Hepatocyte (in vitro differentiated cells): ENCODE data around the gene TCF12. TPM values are rescaled to one million over a fixed set of nuclear protein-coding genes. Genes with fewer than 3 reads are reported as not detected.

ENCODE experiments used
- DNase-seq: peaks from one replicate; pipeline ENCODE4 v3.0.0-alpha.2; 2016; ENCODE audit warnings: low spot score
- H2AFZ ChIP-seq: fragments of 200-600 bp; sonication (generic); 2 replicates; pipeline ENCODE4 v1.6.0; 2016; ENCODE audit warnings: antibody characterized with exemption, mild to moderate bottlenecking
- H3K27ac ChIP-seq: fragments of 200-600 bp; sonication (generic); 2 replicates; pipeline ENCODE4 v1.5.1; 2016; ENCODE audit warnings: mild to moderate bottlenecking
- H3K27me3 ChIP-seq: fragments of 200-600 bp; sonication (generic); 2 replicates; pipeline ENCODE4 v1.6.1; 2016
- H3K36me3 ChIP-seq: fragments of 200-600 bp; sonication (generic); replicated peaks from 2 replicates; pipeline ENCODE4 v1.5.1; 2016; ENCODE audit warnings: low read depth; ENCODE audit not compliant: insufficient read depth
- H3K4me1 ChIP-seq: fragments of 200-600 bp; sonication (generic); 2 replicates; pipeline ENCODE4 v1.5.1; 2016; ENCODE audit warnings: mild to moderate bottlenecking, moderate library complexity; ENCODE audit not compliant: insufficient read depth
- H3K4me2 ChIP-seq: fragments of 200-600 bp; sonication (generic); 2 replicates; pipeline ENCODE4 v1.6.0; 2016
- H3K4me3 ChIP-seq: fragments of 200-600 bp; sonication (generic); 2 replicates; pipeline ENCODE4 v1.5.1; 2016; ENCODE audit warnings: mild to moderate bottlenecking
- H3K79me2 ChIP-seq: fragments of 200-600 bp; sonication (generic); 2 replicates; pipeline ENCODE4 v1.6.0; 2017; ENCODE audit warnings: mild to moderate bottlenecking
- H3K9me2 ChIP-seq: fragments of 200-600 bp; sonication (generic); replicated peaks from 2 replicates; pipeline ENCODE4 v1.6.0; 2017; ENCODE audit warnings: mild to moderate bottlenecking; ENCODE audit not compliant: insufficient read depth
- H3K9me3 ChIP-seq: fragments of 200-600 bp; sonication (generic); 2 replicates; pipeline ENCODE4 v1.5.1; 2016; ENCODE audit warnings: low read depth, mild to moderate bottlenecking
- H4K20me1 ChIP-seq: fragments of 200-600 bp; sonication (generic); 2 replicates; pipeline ENCODE4 v1.6.0; 2016; ENCODE audit warnings: mild to moderate bottlenecking; ENCODE audit not compliant: insufficient read depth, poor library complexity, severe bottlenecking
- EZH2 ChIP-seq: fragments of 200-600 bp; sonication (generic); IDR thresholded peaks from 2 replicates; pipeline ENCODE4 v1.6.1; 2016; ENCODE audit warnings: antibody characterized with exemption, mild to moderate bottlenecking, borderline replicate concordance
- EZH2phosphoT487 ChIP-seq: fragments of 200-600 bp; sonication (generic); IDR thresholded peaks from one replicate; pipeline ENCODE4 v1.6.1; 2018; ENCODE audit warnings: antibody characterized with exemption, mild to moderate bottlenecking, low read depth, moderate library complexity; ENCODE audit not compliant: unreplicated experiment, severe bottlenecking
- WGBS: methylation state at CpG from one replicate; pipeline ENCODE4 v1.1.6; 2016; ENCODE audit warnings: low lambda C conversion rate; ENCODE audit errors: missing lambda C conversion rate; 5-methylcytosine and 5-hydroxymethylcytosine counted together
- polyA plus RNA-seq: library from polyadenylated mRNA; unstranded; fragments of >200 nt; fragmentation: Nextera tagmentation; extraction: Ambion mirVana; gene quantifications from 2 replicates; pipeline ENCODE4 v1.2.1, GENCODE V29; 2016
- total RNA-seq: library from RNA; depleted of rRNA; stranded (reverse); fragments of >200 nt; gene quantifications from 2 replicates; pipeline ENCODE4 v1.2.3, GENCODE V29; 2014
- TF ChIP-seq, protein P1 (sequence below): fragments of 200-600 bp; sonication (generic); IDR thresholded peaks from 2 replicates; pipeline ENCODE4 v1.5.1; 2016; ENCODE audit warnings: antibody characterized with exemption, mild to moderate bottlenecking; ENCODE audit not compliant: poor library complexity

TCF12 gene
- total and polyA plus RNA-seq, 2 experiments from 2014 or later, result 42.0 to 93.2 TPM

DNA sequence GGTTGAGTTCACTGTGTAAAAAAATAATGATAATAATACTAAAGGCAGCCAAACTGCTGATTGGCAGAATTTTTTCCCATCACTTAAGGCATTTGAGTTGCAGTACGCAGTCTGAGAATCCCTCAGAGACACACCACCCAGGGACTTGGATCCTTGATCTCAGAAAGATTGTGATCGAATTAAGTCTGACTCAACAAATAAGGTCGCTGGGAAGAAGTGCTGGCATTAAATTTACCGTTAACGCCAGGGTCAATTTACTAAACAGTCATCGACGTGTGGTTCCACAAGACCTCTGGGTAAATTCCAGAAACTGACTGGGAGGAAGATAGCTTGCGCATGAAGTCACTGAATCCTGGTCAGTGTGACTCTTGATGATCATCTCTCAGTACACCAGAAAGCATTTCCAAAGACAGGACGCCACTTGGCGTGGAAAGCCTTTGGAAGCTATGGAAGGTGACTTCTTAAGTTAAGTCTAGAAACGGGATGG is 409.6 kb downstream of the TCF12 start:
- Histone ChIP-seq H3K4me1 (peaks cover 21% of the 10 kb centered on the region), H2AFZ (no peak overlapping the region), H4K20me1 (no peaks in the 10 kb centered on the region), H3K27ac (peak overlapping the region; percentile 6), H3K79me2 (no peaks in the 10 kb centered on the region), H3K27me3 (no peaks in the 10 kb centered on the region), H3K9me3 (no peaks in the 10 kb centered on the region), H3K4me2 (no peak overlapping the region), H3K4me3 (no peak overlapping the region), H3K36me3 (no peaks in the 10 kb centered on the region), H3K9me2 (no peaks in the 10 kb centered on the region)
- TF ChIP-seq, protein P1, sequence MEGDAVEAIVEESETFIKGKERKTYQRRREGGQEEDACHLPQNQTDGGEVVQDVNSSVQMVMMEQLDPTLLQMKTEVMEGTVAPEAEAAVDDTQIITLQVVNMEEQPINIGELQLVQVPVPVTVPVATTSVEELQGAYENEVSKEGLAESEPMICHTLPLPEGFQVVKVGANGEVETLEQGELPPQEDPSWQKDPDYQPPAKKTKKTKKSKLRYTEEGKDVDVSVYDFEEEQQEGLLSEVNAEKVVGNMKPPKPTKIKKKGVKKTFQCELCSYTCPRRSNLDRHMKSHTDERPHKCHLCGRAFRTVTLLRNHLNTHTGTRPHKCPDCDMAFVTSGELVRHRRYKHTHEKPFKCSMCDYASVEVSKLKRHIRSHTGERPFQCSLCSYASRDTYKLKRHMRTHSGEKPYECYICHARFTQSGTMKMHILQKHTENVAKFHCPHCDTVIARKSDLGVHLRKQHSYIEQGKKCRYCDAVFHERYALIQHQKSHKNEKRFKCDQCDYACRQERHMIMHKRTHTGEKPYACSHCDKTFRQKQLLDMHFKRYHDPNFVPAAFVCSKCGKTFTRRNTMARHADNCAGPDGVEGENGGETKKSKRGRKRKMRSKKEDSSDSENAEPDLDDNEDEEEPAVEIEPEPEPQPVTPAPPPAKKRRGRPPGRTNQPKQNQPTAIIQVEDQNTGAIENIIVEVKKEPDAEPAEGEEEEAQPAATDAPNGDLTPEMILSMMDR, result no peak
- no peak for TF ChIP-seq EZH2phosphoT487
- TF ChIP-seq EZH2, result no peak
- 78% methylated on average over 11 of the region's 11 CpGs for WGBS
- no peak for DNase-seq

DNA sequence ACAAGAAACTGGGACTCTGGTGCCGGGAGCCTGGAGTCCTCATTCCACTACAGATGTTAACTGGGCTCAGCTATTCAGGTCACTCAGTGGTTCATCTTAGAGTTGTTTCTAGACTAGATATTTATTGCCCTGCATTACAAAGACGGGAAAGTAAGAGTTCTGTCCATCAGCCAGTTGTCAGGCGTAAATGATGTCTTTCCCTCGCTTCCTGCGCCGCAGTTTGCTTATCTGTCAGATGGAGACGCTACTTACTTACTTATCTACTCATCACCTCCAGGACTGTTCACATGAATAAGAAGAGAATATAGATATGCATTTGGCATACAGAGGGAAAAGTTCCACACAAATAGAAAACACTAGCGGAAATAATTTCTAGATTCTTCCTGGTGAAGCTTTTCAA is 410.0 kb downstream of the TCF12 start:
- WGBS, result 92% methylated on average over 8 of the region's 8 CpGs
- Histone ChIP-seq H3K27ac (peak overlapping the region; percentile 6), H3K9me2 (no peaks in the 10 kb centered on the region), H3K36me3 (no peaks in the 10 kb centered on the region), H3K4me3 (no peak overlapping the region), H2AFZ (no peak overlapping the region), H4K20me1 (no peaks in the 10 kb centered on the region), H3K27me3 (no peaks in the 10 kb centered on the region), H3K4me1 (peaks cover 16% of the 10 kb centered on the region), H3K4me2 (no peak overlapping the region), H3K79me2 (no peaks in the 10 kb centered on the region), H3K9me3 (no peaks in the 10 kb centered on the region)
- TF ChIP-seq, protein P1, result no peak
- TF ChIP-seq EZH2phosphoT487, result no peak
- TF ChIP-seq EZH2, result no peak
- no peak for DNase-seq

DNA sequence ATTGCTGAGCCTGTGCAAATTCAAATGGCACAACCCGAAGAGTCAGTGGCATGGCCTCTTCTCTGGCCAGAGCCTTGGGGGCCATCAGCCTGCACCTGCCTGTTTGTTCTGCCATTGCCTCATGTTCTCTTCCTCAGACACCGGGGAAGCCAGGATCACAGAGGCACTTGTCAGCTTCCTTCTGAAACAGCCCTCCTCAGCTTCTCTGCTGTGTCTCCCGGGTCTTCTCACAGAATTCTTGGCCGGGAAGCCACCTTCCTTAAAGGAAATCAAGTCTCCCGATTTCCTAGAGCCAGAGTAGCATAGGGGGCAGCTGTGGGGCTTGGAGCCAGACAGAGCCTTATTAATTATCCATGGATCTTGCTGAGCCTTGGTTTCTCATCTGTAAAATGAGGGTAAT is 410.5 kb downstream of the TCF12 start:
- Histone ChIP-seq H4K20me1 (no peaks in the 10 kb centered on the region), H3K27ac (no peak overlapping the region), H3K36me3 (no peaks in the 10 kb centered on the region), H3K4me1 (peaks cover 15% of the 10 kb centered on the region), H2AFZ (no peak overlapping the region), H3K9me3 (no peaks in the 10 kb centered on the region), H3K4me3 (no peak overlapping the region), H3K9me2 (no peaks in the 10 kb centered on the region), H3K4me2 (no peak overlapping the region), H3K27me3 (no peaks in the 10 kb centered on the region), H3K79me2 (no peaks in the 10 kb centered on the region)
- no peak for DNase-seq
- WGBS, result 87% methylated on average over 5 of the region's 5 CpGs
- TF ChIP-seq, protein P1, result no peak
- TF ChIP-seq EZH2, result no peak
- TF ChIP-seq EZH2phosphoT487, result no peak
